ENCODE measurements around the gene CNTN2.

DNA sequence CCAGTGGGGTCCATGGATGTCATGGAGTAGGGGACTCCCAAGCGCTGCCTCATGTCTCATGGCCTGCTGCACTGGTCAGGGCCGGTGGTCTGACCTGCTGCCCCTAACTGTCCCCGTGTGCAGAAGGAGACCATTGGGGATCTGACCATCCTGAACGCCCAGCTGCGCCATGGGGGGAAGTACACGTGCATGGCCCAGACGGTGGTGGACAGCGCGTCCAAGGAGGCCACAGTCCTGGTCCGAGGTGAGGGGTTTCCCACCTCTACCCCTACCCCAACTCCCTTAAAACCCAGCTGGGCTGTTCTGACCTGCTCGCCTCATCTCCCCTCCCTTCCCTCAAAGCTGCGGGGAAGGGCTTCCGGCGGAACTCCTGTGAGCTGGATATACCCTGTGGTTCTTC is 22.7 kb downstream of the CNTN2 start:
- TF ChIP-seq CTCF (IDR thresholded peaks at IDR 0.05): no peak
- TF ChIP-seq, protein P1, sequence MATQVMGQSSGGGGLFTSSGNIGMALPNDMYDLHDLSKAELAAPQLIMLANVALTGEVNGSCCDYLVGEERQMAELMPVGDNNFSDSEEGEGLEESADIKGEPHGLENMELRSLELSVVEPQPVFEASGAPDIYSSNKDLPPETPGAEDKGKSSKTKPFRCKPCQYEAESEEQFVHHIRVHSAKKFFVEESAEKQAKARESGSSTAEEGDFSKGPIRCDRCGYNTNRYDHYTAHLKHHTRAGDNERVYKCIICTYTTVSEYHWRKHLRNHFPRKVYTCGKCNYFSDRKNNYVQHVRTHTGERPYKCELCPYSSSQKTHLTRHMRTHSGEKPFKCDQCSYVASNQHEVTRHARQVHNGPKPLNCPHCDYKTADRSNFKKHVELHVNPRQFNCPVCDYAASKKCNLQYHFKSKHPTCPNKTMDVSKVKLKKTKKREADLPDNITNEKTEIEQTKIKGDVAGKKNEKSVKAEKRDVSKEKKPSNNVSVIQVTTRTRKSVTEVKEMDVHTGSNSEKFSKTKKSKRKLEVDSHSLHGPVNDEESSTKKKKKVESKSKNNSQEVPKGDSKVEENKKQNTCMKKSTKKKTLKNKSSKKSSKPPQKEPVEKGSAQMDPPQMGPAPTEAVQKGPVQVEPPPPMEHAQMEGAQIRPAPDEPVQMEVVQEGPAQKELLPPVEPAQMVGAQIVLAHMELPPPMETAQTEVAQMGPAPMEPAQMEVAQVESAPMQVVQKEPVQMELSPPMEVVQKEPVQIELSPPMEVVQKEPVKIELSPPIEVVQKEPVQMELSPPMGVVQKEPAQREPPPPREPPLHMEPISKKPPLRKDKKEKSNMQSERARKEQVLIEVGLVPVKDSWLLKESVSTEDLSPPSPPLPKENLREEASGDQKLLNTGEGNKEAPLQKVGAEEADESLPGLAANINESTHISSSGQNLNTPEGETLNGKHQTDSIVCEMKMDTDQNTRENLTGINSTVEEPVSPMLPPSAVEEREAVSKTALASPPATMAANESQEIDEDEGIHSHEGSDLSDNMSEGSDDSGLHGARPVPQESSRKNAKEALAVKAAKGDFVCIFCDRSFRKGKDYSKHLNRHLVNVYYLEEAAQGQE (IDR thresholded peaks at IDR 0.05; ENCODE audit: insufficient read depth in 1 of 2, low read depth in 2 of 2, low read length in 1 of 2): no peak
- TF ChIP-seq SIN3A (IDR thresholded peaks at IDR 0.05; ENCODE audit: borderline replicate concordance, insufficient read depth, low read depth, low read length): no peak
- no peak for TF ChIP-seq POLR2AphosphoS5 (IDR thresholded peaks at IDR 0.05; ENCODE audit: low read depth, low read length)
- TF ChIP-seq TCF7L2 (IDR thresholded peaks at IDR 0.05; ENCODE audit: low read depth, low read length): no peak

Data from Panc1 (cell line).